IPS-15b (cell line): ENCODE results near the gene PLPPR1.

Experiments
- H3K27me3 ChIP-seq: one replicate; pipeline ENCODE4 v1.6.1; 2013; ENCODE audit warnings: low read length; ENCODE audit not compliant: control insufficient read depth, insufficient read depth
- H3K36me3 ChIP-seq: one replicate; pipeline ENCODE4 v1.6.1; 2013; ENCODE audit warnings: low read length; ENCODE audit not compliant: control insufficient read depth, insufficient read depth
- H3K4me1 ChIP-seq: one replicate; pipeline ENCODE4 v1.6.1; 2013; ENCODE audit warnings: mild to moderate bottlenecking, low read length; ENCODE audit not compliant: control insufficient read depth, insufficient read depth
- H3K4me3 ChIP-seq: one replicate; pipeline ENCODE4 v1.5.1; 2013; ENCODE audit warnings: low read depth, low read length
- H3K9ac ChIP-seq: one replicate; pipeline ENCODE4 v1.6.1; 2013; ENCODE audit warnings: low read depth, mild to moderate bottlenecking, low read length
- H3K9me3 ChIP-seq: one replicate; pipeline ENCODE4 v1.6.1; 2013; ENCODE audit warnings: mild to moderate bottlenecking, low read length; ENCODE audit not compliant: control insufficient read depth, insufficient read depth

The PLPPR1 gene

GRCh38 chr9:101220341-101220740 is 191.8 kb downstream of the PLPPR1 start:
- no peaks in the 10 kb centered on the region for H3K27me3 ChIP-seq
- H3K4me3 ChIP-seq: no peak overlapping the region
- H3K9me3 ChIP-seq: no peaks in the 10 kb centered on the region
- H3K36me3 ChIP-seq: no peaks in the 10 kb centered on the region
- no peaks in the 10 kb centered on the region for H3K4me1 ChIP-seq
- H3K9ac ChIP-seq: no peak overlapping the region

- Histone ChIP-seq H3K9ac (no peak overlapping the region), H3K4me1 (peaks cover under 1% of the 10 kb centered on the region), H3K27me3 (no peaks in the 10 kb centered on the region), H3K36me3 (no peaks in the 10 kb centered on the region), H3K4me3 (no peak overlapping the region), H3K9me3 (no peaks in the 10 kb centered on the region)
Measured at GRCh38 chr9:101225271-101225670, 196.7 kb downstream of the PLPPR1 start.

- Histone ChIP-seq H3K9me3 (no peaks in the 10 kb centered on the region), H3K4me1 (peaks cover 9% of the 10 kb centered on the region), H3K9ac (no peak overlapping the region), H3K4me3 (no peak overlapping the region), H3K36me3 (no peaks in the 10 kb centered on the region), H3K27me3 (no peaks in the 10 kb centered on the region)
Measured at GRCh38 chr9:101226161-101226560, 197.6 kb downstream of the PLPPR1 start.

DNA sequence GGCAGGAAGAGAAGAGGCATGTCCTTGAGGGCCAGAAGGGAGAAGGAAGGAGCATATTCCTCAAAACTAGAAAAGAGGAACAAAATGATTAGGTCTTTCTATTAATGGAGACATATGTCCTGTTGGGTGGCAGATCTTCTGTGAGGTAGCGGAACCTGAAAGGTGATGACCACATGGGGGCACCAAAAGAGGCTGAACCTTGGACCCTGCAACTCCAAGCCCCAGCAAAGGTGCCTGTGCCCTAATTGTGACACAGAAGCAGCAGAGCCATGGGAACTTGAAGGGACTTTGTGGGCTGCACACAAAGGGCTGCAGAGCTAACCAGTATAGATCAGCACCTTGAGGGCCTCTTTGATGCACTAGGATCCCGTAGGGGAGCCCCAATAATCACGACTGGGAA is 198.3 kb downstream of the PLPPR1 start:
- Histone ChIP-seq H3K4me1 (peaks cover 12% of the 10 kb centered on the region), H3K4me3 (no peak overlapping the region), H3K9me3 (no peaks in the 10 kb centered on the region), H3K36me3 (no peaks in the 10 kb centered on the region), H3K9ac (no peak overlapping the region), H3K27me3 (no peaks in the 10 kb centered on the region)

GRCh38 chr9:101229606-101230005 is 201.1 kb downstream of the PLPPR1 start:
- H3K4me1 ChIP-seq: peaks cover 14% of the 10 kb centered on the region
- H3K36me3 ChIP-seq: no peaks in the 10 kb centered on the region
- H3K9me3 ChIP-seq: no peaks in the 10 kb centered on the region

GRCh38 chr9:101232405-101232977 is 204.0 kb downstream of the PLPPR1 start:
- Histone ChIP-seq H3K27me3 (no peaks in the 10 kb centered on the region), H3K4me1 (peaks cover 17% of the 10 kb centered on the region), H3K4me3 (no peak overlapping the region), H3K9ac (no peak overlapping the region), H3K9me3 (no peaks in the 10 kb centered on the region), H3K36me3 (no peaks in the 10 kb centered on the region)

More at GRCh38 chr9:101229606-101230005, 201.1 kb downstream of the PLPPR1 start:
- Histone ChIP-seq H3K9ac (no peak overlapping the region), H3K4me3 (no peak overlapping the region), H3K27me3 (no peaks in the 10 kb centered on the region)

DNA sequence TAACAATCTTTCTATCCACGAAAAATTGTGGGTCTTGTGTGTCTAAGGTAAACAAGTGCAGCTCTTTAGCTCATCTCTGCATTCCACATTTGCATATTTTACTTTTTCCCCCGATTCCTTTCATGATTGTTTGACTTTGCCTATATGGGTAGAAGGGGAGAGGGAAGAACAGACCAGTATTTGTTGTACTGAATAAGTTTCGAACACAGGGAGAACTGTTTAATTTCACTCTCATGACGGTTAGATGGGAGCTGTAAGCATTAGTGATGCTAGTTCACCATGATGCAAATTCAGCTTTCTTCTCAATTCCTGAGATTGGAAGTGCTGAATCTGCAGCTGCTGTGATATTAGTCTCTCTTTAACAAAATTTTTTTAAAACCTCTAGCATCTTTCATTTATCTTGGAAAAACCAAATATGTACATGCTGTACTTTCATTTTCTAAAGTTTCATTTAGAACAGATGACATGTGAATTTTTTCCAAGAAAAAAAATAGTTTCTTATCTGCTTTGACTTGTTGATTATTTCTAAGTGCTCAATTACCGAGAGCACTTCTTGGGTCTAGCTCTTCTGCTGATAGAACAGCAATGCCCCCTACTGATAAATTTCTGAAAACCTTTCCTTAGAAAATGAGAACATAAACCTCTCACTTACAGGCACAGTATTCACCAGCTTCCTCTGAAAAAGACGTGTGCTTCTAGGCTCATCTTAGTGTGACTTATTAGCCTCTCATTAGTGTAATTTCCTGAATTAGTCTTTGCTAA is 206.8 kb downstream of the PLPPR1 start:
- Histone ChIP-seq H3K36me3 (no peaks in the 10 kb centered on the region), H3K9ac (no peak overlapping the region), H3K4me3 (no peak overlapping the region), H3K9me3 (no peaks in the 10 kb centered on the region), H3K27me3 (no peaks in the 10 kb centered on the region), H3K4me1 (peaks cover 16% of the 10 kb centered on the region)

GRCh38 chr9:101242651-101243050 is 214.1 kb downstream of the PLPPR1 start:
- H3K9ac ChIP-seq: no peak overlapping the region
- no peaks in the 10 kb centered on the region for H3K27me3 ChIP-seq
- H3K36me3 ChIP-seq: no peaks in the 10 kb centered on the region
- H3K4me1 ChIP-seq: no peaks in the 10 kb centered on the region
- H3K4me3 ChIP-seq: no peak overlapping the region
- H3K9me3 ChIP-seq: no peaks in the 10 kb centered on the region

DNA sequence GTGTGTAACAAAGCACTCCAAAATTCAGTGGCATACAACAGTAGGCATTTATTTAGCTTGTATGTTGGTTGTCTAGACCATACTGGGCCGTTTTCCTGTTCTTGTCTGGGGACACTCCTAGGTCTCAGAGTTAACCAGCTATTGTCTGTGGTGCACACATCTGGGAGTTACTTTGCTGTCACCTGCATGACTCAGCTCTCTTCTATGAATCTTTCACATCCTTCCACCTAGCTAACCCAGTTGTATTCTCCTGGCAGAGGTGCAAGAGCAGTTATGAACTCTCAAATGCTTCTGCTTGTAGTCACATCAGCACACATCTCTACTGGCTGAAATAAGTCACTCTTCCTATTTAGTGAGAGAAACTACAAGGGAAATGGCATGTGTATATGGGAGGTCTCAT is 218.2 kb downstream of the PLPPR1 start:
- no peaks in the 10 kb centered on the region for H3K36me3 ChIP-seq
- no peak overlapping the region for H3K4me3 ChIP-seq
- no peaks in the 10 kb centered on the region for H3K4me1 ChIP-seq
- no peaks in the 10 kb centered on the region for H3K27me3 ChIP-seq
- no peaks in the 10 kb centered on the region for H3K9me3 ChIP-seq
- no peak overlapping the region for H3K9ac ChIP-seq

- H3K9ac ChIP-seq: no peak overlapping the region
- H3K4me3 ChIP-seq: no peak overlapping the region
- H3K9me3 ChIP-seq: no peaks in the 10 kb centered on the region
- H3K36me3 ChIP-seq: no peaks in the 10 kb centered on the region
- no peaks in the 10 kb centered on the region for H3K27me3 ChIP-seq
- no peaks in the 10 kb centered on the region for H3K4me1 ChIP-seq
Measured at GRCh38 chr9:101247297-101247696, 218.8 kb downstream of the PLPPR1 start.

DNA sequence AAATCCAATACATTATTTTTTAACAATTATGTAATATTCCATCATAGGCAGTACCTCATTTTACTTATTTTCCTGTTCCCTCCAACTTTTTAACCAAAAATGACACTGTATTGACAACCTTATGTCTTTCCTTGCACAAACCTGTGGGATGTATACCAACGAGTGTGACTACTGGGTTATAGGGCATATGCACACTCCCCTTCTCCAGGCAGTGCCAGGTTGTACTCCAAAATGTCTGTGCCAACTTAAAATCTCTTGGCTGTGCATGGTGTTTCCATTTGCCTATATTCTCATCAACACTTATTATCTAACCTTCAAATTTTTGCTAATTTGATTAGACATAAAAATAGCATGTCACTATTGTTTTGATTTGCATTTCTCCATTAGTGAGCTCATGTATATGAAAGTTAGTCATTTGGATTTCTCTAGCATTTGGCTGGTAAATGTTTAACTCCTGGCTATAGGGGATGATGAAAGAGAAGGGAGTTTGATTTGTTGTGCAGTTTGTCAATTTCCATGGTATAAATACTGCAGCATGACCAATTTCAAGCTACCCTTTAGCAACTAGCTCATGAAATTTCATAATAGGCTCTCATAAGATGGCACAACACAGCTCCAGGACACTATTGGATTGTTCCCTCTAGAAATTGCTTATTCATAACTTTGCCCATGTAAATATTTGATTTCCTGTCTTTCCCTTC is 226.4 kb downstream of the PLPPR1 start:
- no peaks in the 10 kb centered on the region for H3K9me3 ChIP-seq
- H3K4me1 ChIP-seq: no peaks in the 10 kb centered on the region
- no peaks in the 10 kb centered on the region for H3K36me3 ChIP-seq
- H3K27me3 ChIP-seq: no peaks in the 10 kb centered on the region
- H3K9ac ChIP-seq: no peak overlapping the region
- no peak overlapping the region for H3K4me3 ChIP-seq

- Histone ChIP-seq H3K27me3 (no peaks in the 10 kb centered on the region), H3K4me3 (no peak overlapping the region), H3K9ac (no peak overlapping the region)
Measured at GRCh38 chr9:101264727-101265126, 236.2 kb downstream of the PLPPR1 start.

More at GRCh38 chr9:101264727-101265126, 236.2 kb downstream of the PLPPR1 start:
- Histone ChIP-seq H3K9me3 (no peaks in the 10 kb centered on the region), H3K4me1 (peaks cover 6% of the 10 kb centered on the region), H3K36me3 (no peaks in the 10 kb centered on the region)
